K562 (cell line): ENCODE measurements around the gene TMCO4.

ENCODE experiments used
- HMG20A ChIP-seq: fragments of 450-650 bp; formaldehyde crosslinking; conservative IDR thresholded peaks from 2 replicates; pipeline ENCODE4 v1.4.0; 2020; ENCODE audit warnings: mild to moderate bottlenecking, mixed read lengths
- SRF ChIP-seq, 2 experiments: fragments of 250-450, 450-650 bp in 1 of 2; sonication (Bioruptor Pico) in 1 of 2; sonication (generic) in 1 of 2; formaldehyde crosslinking; IDR thresholded peaks; 2 replicates each; pipeline versions ENCODE4 v1.5.0 to v1.5.1; 2020 to 2022; ENCODE audit warnings: mild to moderate bottlenecking in 1 of 2, missing genetic modification reagents in 1 of 2
- YY1 ChIP-seq, 3 experiments: IDR thresholded peaks; 2 replicates each; pipeline ENCODE4 v1.6.1; 2011; ENCODE audit warnings: low read length in 2 of 3, mild to moderate bottlenecking in 2 of 3, moderate library complexity in 2 of 3, borderline replicate concordance in 1 of 3, control low read depth in 1 of 3, low read depth in 1 of 3; ENCODE audit not compliant: insufficient read depth in 3 of 3, insufficient replicate concordance in 2 of 3, control insufficient read depth in 1 of 3, insufficient read length in 1 of 3; ENCODE audit errors: extremely low read depth in 1 of 3
- ZNF347 ChIP-seq: fragments of 450-650 bp; formaldehyde crosslinking; IDR thresholded peaks from 2 replicates; pipeline ENCODE4 v1.4.0; 2020; ENCODE audit warnings: low read depth, mild to moderate bottlenecking, moderate library complexity
- ZZZ3 ChIP-seq: fragments of 450-650 bp; IDR thresholded peaks from 2 replicates; pipeline ENCODE4 v1.6.1; 2016; ENCODE audit warnings: antibody characterized with exemption, mild to moderate bottlenecking, moderate library complexity
- TF ChIP-seq, protein P1 (sequence below), 2 experiments: fragments of 450-650 bp; formaldehyde crosslinking in 1 of 2; IDR thresholded peaks; 2 replicates each; pipeline versions ENCODE4 v1.4.0 to v1.6.1; 2014 to 2020; ENCODE audit warnings: mild to moderate bottlenecking in 2 of 2, borderline replicate concordance in 1 of 2, low read depth in 1 of 2
- TF ChIP-seq, protein P2 (sequence below), 2 experiments: fragments of 450-650 bp in 1 of 2; sonication (generic) in 1 of 2; formaldehyde crosslinking in 1 of 2; IDR thresholded peaks; 2 replicates each; pipeline versions ENCODE4 v1.7.1 to v1.9.0; 2016 to 2022; ENCODE audit warnings: inconsistent platforms in 1 of 2, mild to moderate bottlenecking in 1 of 2, missing genetic modification reagents in 1 of 2
- TF ChIP-seq, protein P3 (sequence below), 3 experiments: IDR thresholded peaks in 2 of 3; conservative IDR thresholded peaks in 1 of 3; 2 replicates each; pipeline ENCODE4 v1.5.1; 2011 to 2012; ENCODE audit warnings: low read length in 3 of 3, mild to moderate bottlenecking in 3 of 3, control low read depth in 2 of 3, improper control_type of control experiment in 1 of 3, inconsistent platforms in 1 of 3, low read depth in 1 of 3, mixed read lengths in 1 of 3, moderate library complexity in 1 of 3; ENCODE audit not compliant: insufficient read depth in 2 of 3

DNA sequence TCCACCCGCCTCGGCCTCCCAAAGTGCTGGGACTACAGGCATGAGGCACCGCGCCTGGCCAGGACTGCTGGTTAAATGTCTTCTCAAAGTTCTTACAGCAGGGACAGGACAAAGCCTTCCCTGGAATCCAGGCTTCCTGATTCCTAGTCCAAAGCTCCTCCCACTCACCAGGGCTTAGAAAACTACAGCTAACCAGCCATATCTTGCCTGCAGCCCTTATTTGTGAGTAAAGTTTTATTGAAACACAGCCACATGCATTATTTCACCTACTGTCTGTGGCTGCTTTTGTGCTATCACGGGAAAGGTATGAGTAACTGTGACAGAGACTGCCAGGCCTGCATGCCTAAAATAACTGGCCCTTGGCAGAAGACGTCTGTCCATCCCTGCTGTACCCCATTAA, 24.4 kb downstream of the TMCO4 start:
- TF ChIP-seq, protein P1, sequence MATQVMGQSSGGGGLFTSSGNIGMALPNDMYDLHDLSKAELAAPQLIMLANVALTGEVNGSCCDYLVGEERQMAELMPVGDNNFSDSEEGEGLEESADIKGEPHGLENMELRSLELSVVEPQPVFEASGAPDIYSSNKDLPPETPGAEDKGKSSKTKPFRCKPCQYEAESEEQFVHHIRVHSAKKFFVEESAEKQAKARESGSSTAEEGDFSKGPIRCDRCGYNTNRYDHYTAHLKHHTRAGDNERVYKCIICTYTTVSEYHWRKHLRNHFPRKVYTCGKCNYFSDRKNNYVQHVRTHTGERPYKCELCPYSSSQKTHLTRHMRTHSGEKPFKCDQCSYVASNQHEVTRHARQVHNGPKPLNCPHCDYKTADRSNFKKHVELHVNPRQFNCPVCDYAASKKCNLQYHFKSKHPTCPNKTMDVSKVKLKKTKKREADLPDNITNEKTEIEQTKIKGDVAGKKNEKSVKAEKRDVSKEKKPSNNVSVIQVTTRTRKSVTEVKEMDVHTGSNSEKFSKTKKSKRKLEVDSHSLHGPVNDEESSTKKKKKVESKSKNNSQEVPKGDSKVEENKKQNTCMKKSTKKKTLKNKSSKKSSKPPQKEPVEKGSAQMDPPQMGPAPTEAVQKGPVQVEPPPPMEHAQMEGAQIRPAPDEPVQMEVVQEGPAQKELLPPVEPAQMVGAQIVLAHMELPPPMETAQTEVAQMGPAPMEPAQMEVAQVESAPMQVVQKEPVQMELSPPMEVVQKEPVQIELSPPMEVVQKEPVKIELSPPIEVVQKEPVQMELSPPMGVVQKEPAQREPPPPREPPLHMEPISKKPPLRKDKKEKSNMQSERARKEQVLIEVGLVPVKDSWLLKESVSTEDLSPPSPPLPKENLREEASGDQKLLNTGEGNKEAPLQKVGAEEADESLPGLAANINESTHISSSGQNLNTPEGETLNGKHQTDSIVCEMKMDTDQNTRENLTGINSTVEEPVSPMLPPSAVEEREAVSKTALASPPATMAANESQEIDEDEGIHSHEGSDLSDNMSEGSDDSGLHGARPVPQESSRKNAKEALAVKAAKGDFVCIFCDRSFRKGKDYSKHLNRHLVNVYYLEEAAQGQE (IDR thresholded peaks at IDR 0.05; ENCODE audit: borderline replicate concordance), result no peak
- TF ChIP-seq, protein P1 (CRISPR knock-in tag; IDR thresholded peaks at IDR 0.05; ENCODE audit: low read depth), result no peak
- TF ChIP-seq YY1 (IDR thresholded peaks at IDR 0.05; ENCODE audit: borderline replicate concordance in 1 of 3, control insufficient read depth in 1 of 3, extremely low read depth in 1 of 3, insufficient read depth in 3 of 3, insufficient read length in 1 of 3, insufficient replicate concordance in 2 of 3, low read depth in 1 of 3, low read length in 2 of 3), result no peak
- TF ChIP-seq, protein P2, sequence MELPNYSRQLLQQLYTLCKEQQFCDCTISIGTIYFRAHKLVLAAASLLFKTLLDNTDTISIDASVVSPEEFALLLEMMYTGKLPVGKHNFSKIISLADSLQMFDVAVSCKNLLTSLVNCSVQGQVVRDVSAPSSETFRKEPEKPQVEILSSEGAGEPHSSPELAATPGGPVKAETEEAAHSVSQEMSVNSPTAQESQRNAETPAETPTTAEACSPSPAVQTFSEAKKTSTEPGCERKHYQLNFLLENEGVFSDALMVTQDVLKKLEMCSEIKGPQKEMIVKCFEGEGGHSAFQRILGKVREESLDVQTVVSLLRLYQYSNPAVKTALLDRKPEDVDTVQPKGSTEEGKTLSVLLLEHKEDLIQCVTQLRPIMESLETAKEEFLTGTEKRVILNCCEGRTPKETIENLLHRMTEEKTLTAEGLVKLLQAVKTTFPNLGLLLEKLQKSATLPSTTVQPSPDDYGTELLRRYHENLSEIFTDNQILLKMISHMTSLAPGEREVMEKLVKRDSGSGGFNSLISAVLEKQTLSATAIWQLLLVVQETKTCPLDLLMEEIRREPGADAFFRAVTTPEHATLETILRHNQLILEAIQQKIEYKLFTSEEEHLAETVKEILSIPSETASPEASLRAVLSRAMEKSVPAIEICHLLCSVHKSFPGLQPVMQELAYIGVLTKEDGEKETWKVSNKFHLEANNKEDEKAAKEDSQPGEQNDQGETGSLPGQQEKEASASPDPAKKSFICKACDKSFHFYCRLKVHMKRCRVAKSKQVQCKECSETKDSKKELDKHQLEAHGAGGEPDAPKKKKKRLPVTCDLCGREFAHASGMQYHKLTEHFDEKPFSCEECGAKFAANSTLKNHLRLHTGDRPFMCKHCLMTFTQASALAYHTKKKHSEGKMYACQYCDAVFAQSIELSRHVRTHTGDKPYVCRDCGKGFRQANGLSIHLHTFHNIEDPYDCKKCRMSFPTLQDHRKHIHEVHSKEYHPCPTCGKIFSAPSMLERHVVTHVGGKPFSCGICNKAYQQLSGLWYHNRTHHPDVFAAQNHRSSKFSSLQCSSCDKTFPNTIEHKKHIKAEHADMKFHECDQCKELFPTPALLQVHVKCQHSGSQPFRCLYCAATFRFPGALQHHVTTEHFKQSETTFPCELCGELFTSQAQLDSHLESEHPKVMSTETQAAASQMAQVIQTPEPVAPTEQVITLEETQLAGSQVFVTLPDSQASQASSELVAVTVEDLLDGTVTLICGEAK (IDR thresholded peaks at IDR 0.05), result peak; percentile 95
- TF ChIP-seq, protein P2 (CRISPR knock-in tag; IDR thresholded peaks at IDR 0.05), result peak; percentile 95
- TF ChIP-seq, protein P3, sequence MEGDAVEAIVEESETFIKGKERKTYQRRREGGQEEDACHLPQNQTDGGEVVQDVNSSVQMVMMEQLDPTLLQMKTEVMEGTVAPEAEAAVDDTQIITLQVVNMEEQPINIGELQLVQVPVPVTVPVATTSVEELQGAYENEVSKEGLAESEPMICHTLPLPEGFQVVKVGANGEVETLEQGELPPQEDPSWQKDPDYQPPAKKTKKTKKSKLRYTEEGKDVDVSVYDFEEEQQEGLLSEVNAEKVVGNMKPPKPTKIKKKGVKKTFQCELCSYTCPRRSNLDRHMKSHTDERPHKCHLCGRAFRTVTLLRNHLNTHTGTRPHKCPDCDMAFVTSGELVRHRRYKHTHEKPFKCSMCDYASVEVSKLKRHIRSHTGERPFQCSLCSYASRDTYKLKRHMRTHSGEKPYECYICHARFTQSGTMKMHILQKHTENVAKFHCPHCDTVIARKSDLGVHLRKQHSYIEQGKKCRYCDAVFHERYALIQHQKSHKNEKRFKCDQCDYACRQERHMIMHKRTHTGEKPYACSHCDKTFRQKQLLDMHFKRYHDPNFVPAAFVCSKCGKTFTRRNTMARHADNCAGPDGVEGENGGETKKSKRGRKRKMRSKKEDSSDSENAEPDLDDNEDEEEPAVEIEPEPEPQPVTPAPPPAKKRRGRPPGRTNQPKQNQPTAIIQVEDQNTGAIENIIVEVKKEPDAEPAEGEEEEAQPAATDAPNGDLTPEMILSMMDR (IDR thresholded peaks at IDR 0.05 in 2 of 3, conservative IDR thresholded peaks at IDR 0.05 in 1 of 3; ENCODE audit: insufficient read depth in 2 of 3, low read depth in 1 of 3, low read length in 3 of 3), result no peak
- no peak for TF ChIP-seq SRF (CRISPR knock-in tag; IDR thresholded peaks at IDR 0.05)
- TF ChIP-seq ZZZ3, result no peak
- TF ChIP-seq HMG20A, result no peak
- TF ChIP-seq ZNF347, result no peak
